ENCODE data around the gene GJA9.

The GJA9 gene

GRCh38 chr1:38831731-38832369, 49.5 kb downstream of the GJA9 start:
- DNase-seq (ENCODE audit: low read depth): no peak

- no peak for DNase-seq (ENCODE audit: low read depth)
These were observed 52.0 kb downstream of the GJA9 start for GRCh38 chr1:38829368-38829767.

- DNase-seq (ENCODE audit: low read depth): no peak
These were observed 54.1 kb downstream of the GJA9 start for GRCh38 chr1:38827318-38827717.

- no peak for DNase-seq (ENCODE audit: low read depth)
These were observed 54.5 kb downstream of the GJA9 start for GRCh38 chr1:38826886-38827285.

- DNase-seq (ENCODE audit: low read depth): no peak
These were observed 55.1 kb downstream of the GJA9 start for GRCh38 chr1:38826262-38826661.
